NCI-H524 treated with DMSO at 0.1 percent for 48 hours (cell line): ENCODE data around the gene PIP5K1B.

Experiments used
- DNase-seq: peaks from one replicate; lab custom pipeline; 2025; lab: John Stamatoyannopoulos, UW

Gene PIP5K1B

GRCh38 chr9:68738358-68738757, 33.3 kb downstream of the PIP5K1B start:
- DNase-seq = no peak

DNA sequence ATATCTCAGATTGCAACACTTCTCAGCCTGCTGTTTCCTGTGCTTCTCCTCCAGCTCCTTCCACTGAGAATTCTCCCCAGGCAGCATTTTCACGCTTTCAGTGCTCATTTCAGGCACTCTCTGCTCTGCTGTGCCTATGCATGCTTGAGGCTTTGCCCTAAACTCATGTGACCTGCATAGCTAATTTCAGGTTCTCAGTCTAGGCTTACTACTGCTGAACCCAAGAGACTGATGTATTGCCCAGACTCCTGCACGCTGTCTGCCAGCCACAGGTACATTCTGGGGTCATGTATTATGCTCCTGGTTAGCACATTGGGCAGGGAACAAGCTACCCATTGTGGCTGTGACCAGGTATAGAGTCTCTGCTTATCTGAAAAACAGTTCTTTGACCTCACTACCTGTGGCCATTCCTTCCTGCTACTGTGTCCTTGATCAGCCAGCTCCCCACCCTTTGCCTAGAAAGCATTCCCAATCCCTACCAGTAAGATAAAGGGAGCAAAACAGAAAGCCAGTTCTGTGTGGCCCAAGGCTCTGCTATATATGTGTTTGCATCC, 34.7 kb downstream of the PIP5K1B start:
- DNase-seq = no peak

GRCh38 chr9:68740561-68740960, 35.5 kb downstream of the PIP5K1B start:
- DNase-seq = no peak

DNA sequence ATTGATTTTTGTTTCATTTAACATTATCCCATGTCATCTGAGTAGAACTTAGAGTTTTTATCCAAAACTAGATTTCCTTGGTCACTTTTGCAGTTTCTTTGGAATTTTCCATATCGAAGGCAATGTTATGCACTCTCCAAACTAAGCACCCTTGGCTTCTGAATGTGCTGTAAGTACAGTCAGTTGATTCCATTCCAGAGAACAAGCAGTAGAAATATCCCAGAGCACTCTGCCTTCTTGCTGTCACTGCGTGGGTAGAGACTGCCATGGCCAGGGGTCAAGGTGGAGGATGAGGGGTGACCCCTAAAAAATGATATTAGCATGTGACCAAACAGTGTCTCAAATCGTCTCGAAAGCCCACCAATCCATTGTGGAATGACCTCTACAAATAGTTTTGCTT, 36.2 kb downstream of the PIP5K1B start:
- no peak for DNase-seq

DNA sequence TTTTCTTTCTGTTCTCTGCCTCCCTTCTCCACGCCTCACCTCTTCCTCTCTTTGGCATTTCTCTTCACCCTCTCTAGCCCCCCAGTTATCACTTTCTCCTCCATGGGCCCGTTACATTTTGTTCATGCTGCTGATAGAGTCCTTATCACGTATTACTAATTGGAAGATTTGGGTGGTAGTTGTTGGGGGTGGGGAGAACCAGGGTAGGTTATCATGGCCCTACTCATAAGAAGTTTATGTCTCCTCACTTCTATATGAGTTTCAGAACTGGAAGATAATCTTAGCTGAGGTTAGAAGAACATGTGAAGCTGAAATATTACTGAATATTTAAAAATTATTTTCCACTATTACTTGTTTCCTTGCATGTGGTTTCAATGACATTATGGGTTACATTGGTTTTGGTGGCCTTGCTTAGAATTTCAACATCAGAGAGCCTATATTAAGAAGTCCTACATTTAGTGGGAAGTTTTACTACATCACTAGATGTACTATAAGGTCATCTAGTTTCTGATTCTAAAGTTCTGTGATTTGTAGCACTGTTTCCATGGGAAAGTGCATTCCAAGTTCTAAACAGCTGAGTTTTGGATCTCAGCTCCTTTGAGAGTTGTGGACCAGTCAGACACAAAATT, 36.8 kb downstream of the PIP5K1B start:
- no peak for DNase-seq

- DNase-seq = no peak
These were observed 37.3 kb downstream of the PIP5K1B start for GRCh38 chr9:68742333-68742730.

DNA sequence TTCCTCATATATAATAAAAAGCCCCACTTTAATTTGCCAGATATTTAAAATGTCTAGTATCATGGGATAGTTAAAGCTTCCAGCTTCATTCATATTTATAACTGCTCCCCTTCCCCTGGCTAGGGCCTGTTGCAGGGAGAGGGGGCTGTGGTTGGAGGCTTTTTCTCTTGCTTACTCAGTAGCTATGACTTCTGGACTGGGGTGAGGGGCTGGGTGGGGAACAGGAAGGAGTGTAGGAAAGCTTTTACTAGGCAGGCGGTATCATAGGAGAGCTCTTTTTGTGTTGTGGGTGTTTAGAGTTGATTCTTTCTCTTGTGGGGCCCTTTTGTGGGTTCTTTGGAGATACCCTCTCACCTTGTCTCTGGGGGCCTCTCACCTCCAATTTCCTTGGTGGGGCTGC, 39.4 kb downstream of the PIP5K1B start:
- DNase-seq = no peak

DNA sequence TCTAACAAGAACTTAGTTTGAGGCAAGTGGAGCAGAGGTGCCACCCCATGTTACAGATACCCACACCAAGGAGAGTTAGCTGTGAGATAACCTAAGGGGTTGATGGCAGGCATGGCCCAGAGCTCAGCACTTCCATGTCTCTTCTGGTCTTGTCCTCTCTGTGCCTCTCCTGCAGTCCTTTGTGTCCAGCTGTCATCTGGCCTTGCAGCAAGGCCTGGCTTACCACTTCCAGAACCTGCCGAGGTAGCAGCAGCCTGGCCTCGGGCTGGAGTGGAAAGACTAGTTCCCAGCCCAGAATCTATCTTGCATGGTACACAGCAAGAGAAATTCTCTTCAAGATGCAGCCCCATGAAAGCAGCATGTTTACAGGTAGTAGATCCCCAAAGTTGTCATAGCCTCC, 41.5 kb downstream of the PIP5K1B start:
- no peak for DNase-seq

DNA sequence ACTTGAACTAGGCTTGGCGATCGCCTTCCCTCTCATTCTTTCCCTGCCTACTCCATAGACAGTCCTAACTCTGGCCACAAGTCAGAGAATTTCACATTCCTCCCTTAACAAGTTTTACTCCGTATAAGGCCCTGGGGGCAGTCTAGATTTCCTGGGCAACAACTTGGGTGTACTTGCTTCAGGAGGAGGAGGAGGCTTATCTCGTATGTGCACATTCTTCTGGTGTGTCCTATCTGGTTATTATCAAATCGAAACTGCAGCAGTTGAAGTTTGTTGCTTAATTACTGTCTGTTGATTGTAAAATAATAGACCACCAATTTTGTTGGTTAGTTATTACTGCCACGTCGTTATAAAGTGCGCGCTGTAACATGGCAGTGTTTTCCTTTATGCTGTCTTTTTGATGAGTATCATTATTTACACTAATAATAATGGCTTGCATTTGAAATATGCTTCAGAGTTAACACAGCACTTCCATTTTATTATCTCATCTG, 42.0 kb downstream of the PIP5K1B start:
- DNase-seq = no peak

DNA sequence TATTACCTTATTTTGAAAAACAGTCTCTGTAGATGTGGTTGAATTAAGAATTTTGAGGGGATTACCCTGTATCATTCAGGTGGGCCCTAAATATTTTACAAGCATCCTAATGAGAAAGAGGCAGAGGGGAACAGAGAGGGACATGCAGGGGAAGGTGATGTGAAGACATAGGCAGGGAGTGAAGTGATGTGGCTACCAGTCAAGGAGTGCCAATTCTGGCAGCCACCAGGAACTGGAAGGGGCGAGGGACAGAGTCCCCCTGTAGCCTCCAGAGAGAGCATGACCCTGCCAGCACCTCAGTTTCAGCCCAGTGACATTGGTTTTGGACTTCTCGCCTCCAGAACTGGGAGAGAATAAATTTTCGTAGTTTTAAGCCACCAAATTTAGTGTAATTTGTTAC, 44.1 kb downstream of the PIP5K1B start:
- DNase-seq = no peak

DNA sequence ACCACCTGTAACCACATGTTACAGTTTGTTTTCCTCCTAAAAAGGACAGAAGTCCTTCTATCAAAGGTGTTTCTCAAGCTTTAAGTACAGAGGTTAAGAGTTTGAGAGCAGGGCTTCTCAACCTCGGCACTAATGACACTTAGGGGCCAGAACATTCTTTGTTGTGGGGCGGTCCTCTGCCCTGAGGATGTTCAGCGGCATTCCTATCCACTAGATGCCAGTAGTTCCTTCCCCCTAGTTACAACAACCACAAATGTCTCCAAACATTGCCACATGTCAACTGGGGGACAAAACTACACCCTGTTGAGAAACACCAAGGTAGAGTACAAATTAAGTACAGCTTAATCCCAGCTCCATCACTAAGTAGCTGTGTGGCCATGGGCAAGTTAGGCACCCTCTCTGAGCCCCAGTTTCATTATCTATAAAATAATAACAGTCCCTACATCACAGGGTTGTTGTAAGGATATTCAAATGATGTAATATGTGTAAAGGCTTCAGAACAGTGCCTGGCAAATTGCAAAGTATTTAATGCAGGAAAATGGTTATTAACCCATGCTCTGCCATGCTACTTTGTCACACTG, 44.6 kb downstream of the PIP5K1B start:
- DNase-seq = no peak

- DNase-seq = no peak
These were observed 45.2 kb downstream of the PIP5K1B start for GRCh38 chr9:68750255-68750654.

- DNase-seq = no peak
These were observed 45.7 kb downstream of the PIP5K1B start for GRCh38 chr9:68750786-68751185.

DNA sequence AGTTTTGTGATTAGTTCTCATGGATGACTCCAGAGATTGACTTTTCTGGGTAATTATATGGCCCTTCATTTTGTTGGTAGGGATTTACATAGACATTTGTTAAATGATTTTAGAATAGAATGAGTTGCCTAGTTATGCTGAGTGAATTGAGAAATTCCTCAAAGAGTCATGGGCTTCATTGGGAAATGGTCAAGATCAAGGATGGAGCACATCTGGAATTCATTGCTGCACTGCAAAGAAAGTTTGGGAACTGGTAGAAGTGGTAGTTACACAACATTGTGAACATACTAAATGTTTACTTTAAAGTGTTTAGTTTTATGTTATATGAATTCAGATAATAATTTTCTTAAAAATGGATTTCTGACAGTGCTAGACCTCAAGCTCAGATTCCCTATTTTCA, 46.5 kb downstream of the PIP5K1B start:
- no peak for DNase-seq

GRCh38 chr9:68755051-68755450, 50.0 kb downstream of the PIP5K1B start:
- no peak for DNase-seq

DNA sequence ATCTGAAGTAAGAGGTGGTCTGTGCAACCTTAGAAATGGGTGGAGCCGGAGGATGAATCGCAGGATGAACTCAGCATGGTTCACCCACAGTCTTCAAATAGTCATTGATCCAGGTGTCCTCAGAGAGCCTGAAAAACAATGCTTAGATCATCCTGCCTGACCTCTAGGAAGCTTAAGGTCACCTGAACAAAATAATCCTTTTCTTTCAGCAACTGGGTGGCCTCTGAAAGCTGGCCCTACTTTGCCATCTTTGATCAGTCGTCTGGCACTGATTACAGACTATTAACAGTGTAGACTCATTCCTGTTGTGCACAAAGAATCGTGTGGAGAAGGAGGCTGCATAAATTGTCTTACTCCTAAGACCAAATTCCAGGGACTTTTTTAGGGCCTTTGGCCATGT, 50.7 kb downstream of the PIP5K1B start:
- DNase-seq = no peak

GRCh38 chr9:68759981-68760673, 55.1 kb downstream of the PIP5K1B start:
- DNase-seq = no peak

- no peak for DNase-seq
These were observed 55.8 kb downstream of the PIP5K1B start for GRCh38 chr9:68760674-68761333.

DNA sequence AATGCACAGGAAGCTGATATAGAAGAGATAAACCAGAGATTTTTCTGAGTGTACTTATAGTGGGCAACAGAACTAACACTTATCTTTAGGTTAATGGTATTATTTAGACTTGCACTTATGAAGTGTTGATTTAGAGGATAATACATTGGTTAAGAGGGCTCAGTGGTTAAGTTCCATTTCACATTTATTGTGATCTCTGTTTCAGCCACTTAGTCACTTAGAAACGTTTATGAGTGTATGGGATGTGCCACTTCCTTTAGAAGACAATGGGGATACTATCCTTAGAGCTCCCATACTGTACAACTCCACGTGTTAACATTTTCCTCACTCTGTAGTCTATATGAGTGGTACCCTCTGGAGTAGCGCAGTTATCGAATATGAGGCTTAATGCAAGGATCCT, 57.5 kb downstream of the PIP5K1B start:
- DNase-seq = no peak

DNA sequence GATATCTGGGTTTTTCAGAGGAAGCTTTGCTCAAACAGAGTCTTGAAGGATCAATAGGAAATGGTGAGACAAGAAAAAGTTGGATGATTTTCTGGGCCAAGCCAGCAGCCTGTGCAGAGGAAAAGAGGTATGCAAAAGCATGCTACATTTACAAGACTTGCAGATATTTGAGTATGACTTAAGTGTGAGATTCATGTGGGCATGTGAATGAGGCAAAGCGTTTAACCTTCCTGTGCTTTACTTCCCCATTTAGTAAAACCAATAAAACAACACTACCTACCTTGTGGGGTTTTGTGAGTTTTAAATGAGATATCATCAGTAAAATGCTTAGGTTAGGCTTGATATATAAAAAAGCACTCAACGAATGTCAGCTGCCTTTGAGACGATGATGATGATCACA, 58.1 kb downstream of the PIP5K1B start:
- no peak for DNase-seq

GRCh38 chr9:68768619-68769018, 63.6 kb downstream of the PIP5K1B start:
- no peak for DNase-seq

GRCh38 chr9:68769852-68770251, 64.8 kb downstream of the PIP5K1B start:
- DNase-seq = no peak

DNA sequence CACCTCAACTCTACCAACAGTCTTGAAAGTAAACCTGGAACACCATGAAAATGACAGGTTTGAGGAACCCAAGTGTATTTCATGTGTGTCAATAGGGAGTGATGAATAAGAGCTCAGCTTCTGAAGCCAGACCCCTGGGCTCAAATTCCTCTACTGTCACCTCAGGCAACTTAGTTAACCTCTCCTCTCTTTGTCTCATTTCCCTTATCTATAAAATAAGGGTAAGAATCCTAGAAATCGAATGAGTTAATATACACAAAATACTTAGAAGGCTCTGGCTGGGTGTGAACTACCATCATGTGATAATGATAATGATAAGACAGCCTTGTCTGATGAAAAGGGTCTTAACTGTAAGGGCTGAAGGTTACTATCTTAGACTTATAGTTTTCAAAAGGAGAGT, 66.3 kb downstream of the PIP5K1B start:
- DNase-seq = no peak
